IMR-90 (cell line): ENCODE results near the gene NFE2. TPM values are rescaled to one million over a fixed set of nuclear protein-coding genes. Genes with fewer than 3 reads are reported as not detected.
A peak's percentile ranks its signal among the peaks of the same experiment; 100 is the strongest.

Source experiments
- ATAC-seq: fragments of 200-7000 bp; cut with Tn5 transposase; 2 replicates; pipeline ENCODE4 v1.9.1; 2020; ENCODE audit warnings: low read depth, mild to moderate bottlenecking, moderate library complexity
- BruUV-seq: library from RNA; stranded (reverse); fragments of 400-500 nt; replicated peaks from 2 replicates; lab custom pipeline; 2021; lab: Mats Ljungman, UMichigan
- CTCF ChIA-PET: fragments of 300-600 bp; formaldehyde crosslinking; extraction: SDS; loops from one replicate; lab custom pipeline; 2021; ENCODE audit warnings: antibody characterized with exemption; lab: Yijun Ruan, JAX
- POLR2A ChIA-PET: fragments of 300-600 bp; sonication (Branson Sonifier 250); formaldehyde crosslinking; loops from one replicate; lab custom pipeline; 2022; ENCODE audit warnings: antibody characterized with exemption; ENCODE audit not compliant: unreplicated experiment; lab: Charles Lee
- DNase-seq: peaks from one replicate; pipeline ENCODE4 v3.0.0; 2013
- H2AFZ ChIP-seq: replicated peaks from 2 replicates; pipeline ENCODE3; 2013; ENCODE audit warnings: low read length, mild to moderate bottlenecking; ENCODE audit not compliant: poor library complexity
- H2AK5ac ChIP-seq: 2 replicates; pipeline ENCODE4 v1.6.1; 2013; ENCODE audit warnings: low read depth, low read length, inconsistent platforms
- H2AK9ac ChIP-seq: replicated peaks from 2 replicates; pipeline ENCODE3; 2013; ENCODE audit warnings: mild to moderate bottlenecking, low read depth, low read length, moderate library complexity; ENCODE audit not compliant: poor library complexity
- H2BK120ac ChIP-seq: 2 replicates; pipeline ENCODE4 v1.6.1; 2013; ENCODE audit warnings: low read depth, low read length, inconsistent platforms
- H2BK15ac ChIP-seq: 3 replicates; pipeline ENCODE4 v1.6.1; 2013; ENCODE audit warnings: low read depth, low read length, inconsistent platforms
- H2BK20ac ChIP-seq: 2 replicates; pipeline ENCODE4 v1.6.1; 2013; ENCODE audit warnings: low read depth, mild to moderate bottlenecking, inconsistent platforms, low read length, moderate library complexity
- H2BK5ac ChIP-seq: 2 replicates; pipeline ENCODE4 v1.6.1; 2013; ENCODE audit warnings: mild to moderate bottlenecking, low read depth, low read length, inconsistent platforms; ENCODE audit not compliant: poor library complexity, severe bottlenecking
- H3K14ac ChIP-seq: replicated peaks from 2 replicates; pipeline ENCODE4 v1.6.1; 2013; ENCODE audit warnings: low read depth, low read length, inconsistent platforms
- H3K18ac ChIP-seq: 2 replicates; pipeline ENCODE4 v1.6.1; 2013; ENCODE audit warnings: low read depth, low read length, control low read depth
- H3K23ac ChIP-seq: 2 replicates; pipeline ENCODE4 v1.6.1; 2013; ENCODE audit warnings: low read depth, low read length, inconsistent platforms
- H3K27ac ChIP-seq: 2 replicates; pipeline ENCODE4 v1.5.1; 2013; ENCODE audit warnings: mild to moderate bottlenecking, control low read depth, low read length; ENCODE audit not compliant: insufficient read depth
- H3K27me3 ChIP-seq: 2 replicates; pipeline ENCODE4 v1.6.1; 2013; ENCODE audit warnings: low read length; ENCODE audit not compliant: control insufficient read depth, insufficient read depth
- H3K36me3 ChIP-seq: 2 replicates; pipeline ENCODE4 v1.6.1; 2013; ENCODE audit warnings: low read length, mixed read lengths; ENCODE audit not compliant: control insufficient read depth, insufficient read depth
- H3K4ac ChIP-seq: 2 replicates; pipeline ENCODE4 v1.6.1; 2013; ENCODE audit warnings: low read depth, low read length, inconsistent platforms
- H3K4me1 ChIP-seq: 2 replicates; pipeline ENCODE4 v1.6.1; 2013; ENCODE audit warnings: low read length, mixed read lengths; ENCODE audit not compliant: control insufficient read depth, insufficient read depth
- H3K4me2 ChIP-seq: 2 replicates; pipeline ENCODE4 v1.6.1; 2013; ENCODE audit warnings: low read depth, mild to moderate bottlenecking, control low read depth, low read length, moderate library complexity
- H3K4me3 ChIP-seq: 2 replicates; pipeline ENCODE4 v1.5.1; 2013; ENCODE audit warnings: low read depth, mild to moderate bottlenecking, control low read depth, low read length, moderate library complexity; ENCODE audit not compliant: insufficient read depth
- H3K56ac ChIP-seq: 2 replicates; pipeline ENCODE4 v1.6.1; 2013; ENCODE audit warnings: low read length, inconsistent platforms; ENCODE audit not compliant: insufficient read depth; ENCODE audit errors: extremely low read depth
- H3K79me1 ChIP-seq, 2 experiments: 2 replicates each; pipeline ENCODE4 v1.6.1; 2013; ENCODE audit warnings: low read length in 2 of 2, inconsistent platforms in 1 of 2, low read depth in 1 of 2
- H3K9ac ChIP-seq: 2 replicates; pipeline ENCODE4 v1.6.1; 2013; ENCODE audit warnings: low read depth, low read length, control low read depth
- H3K9me1 ChIP-seq: 2 replicates; pipeline ENCODE4 v1.6.1; 2013; ENCODE audit warnings: low read length, inconsistent platforms; ENCODE audit not compliant: insufficient read depth
- H3K9me3 ChIP-seq: 2 replicates; pipeline ENCODE4 v1.6.1; 2013; ENCODE audit warnings: low read length; ENCODE audit not compliant: control insufficient read depth, insufficient read depth
- H4K20me1 ChIP-seq: 2 replicates; pipeline ENCODE4 v1.6.1; 2013; ENCODE audit warnings: low read length, inconsistent platforms; ENCODE audit not compliant: insufficient read depth
- H4K5ac ChIP-seq: 2 replicates; pipeline ENCODE4 v1.6.1; 2013; ENCODE audit warnings: mild to moderate bottlenecking, low read depth, low read length, control low read depth
- H4K8ac ChIP-seq, 2 experiments: 2 replicates each; pipeline ENCODE4 v1.6.1; 2013; ENCODE audit warnings: low read depth in 2 of 2, low read length in 2 of 2, control low read depth in 1 of 2, inconsistent platforms in 1 of 2
- H4K91ac ChIP-seq: 2 replicates; pipeline ENCODE4 v1.6.1; 2013; ENCODE audit warnings: low read depth, low read length, inconsistent platforms; ENCODE audit not compliant: insufficient read depth
- BHLHE40 ChIP-seq: fragments of 150-350 bp; IDR thresholded peaks from 2 replicates; pipeline ENCODE4 v1.6.1; 2016; ENCODE audit warnings: mild to moderate bottlenecking, low read depth, low read length
- CEBPB ChIP-seq: IDR thresholded peaks from 2 replicates; pipeline ENCODE4 v1.6.1; 2012; ENCODE audit warnings: low read depth, low read length, improper control_type of control experiment
- CHD1 ChIP-seq: IDR thresholded peaks from 2 replicates; pipeline ENCODE4 v1.6.1; 2012; ENCODE audit warnings: low read depth, low read length, improper control_type of control experiment
- FOS ChIP-seq: fragments of 150-350 bp; IDR thresholded peaks from 2 replicates; pipeline ENCODE4 v1.6.1; 2016; ENCODE audit warnings: low read depth, low read length
- MAFK ChIP-seq: IDR thresholded peaks from 2 replicates; pipeline ENCODE4 v1.6.1; 2012; ENCODE audit warnings: low read depth, low read length, improper control_type of control experiment
- MAZ ChIP-seq: IDR thresholded peaks from 2 replicates; pipeline ENCODE4 v1.6.1; 2012; ENCODE audit warnings: low read depth, mild to moderate bottlenecking, low read length, improper control_type of control experiment, moderate library complexity, borderline replicate concordance
- MXI1 ChIP-seq: IDR thresholded peaks from 2 replicates; pipeline ENCODE4 v1.6.1; 2012; ENCODE audit warnings: low read depth, mild to moderate bottlenecking, low read length, moderate library complexity, borderline replicate concordance
- NFE2L2 ChIP-seq: fragments of 150-350 bp; IDR thresholded peaks from 2 replicates; pipeline ENCODE4 v1.6.1; 2016; ENCODE audit warnings: low read depth, mild to moderate bottlenecking, low read length
- POLR2A ChIP-seq: IDR thresholded peaks from 2 replicates; pipeline ENCODE4 v1.6.1; 2012; ENCODE audit warnings: mild to moderate bottlenecking, low read depth, low read length
- RAD21 ChIP-seq: IDR thresholded peaks from 2 replicates; pipeline ENCODE4 v1.6.1; 2012; ENCODE audit warnings: low read length, improper control_type of control experiment
- RCOR1 ChIP-seq: IDR thresholded peaks from 2 replicates; pipeline ENCODE4 v1.6.1; 2012; ENCODE audit warnings: mild to moderate bottlenecking, low read length, improper control_type of control experiment; ENCODE audit not compliant: insufficient replicate concordance
- SMC3 ChIP-seq: fragments of 150-350 bp; IDR thresholded peaks from 2 replicates; pipeline ENCODE4 v1.6.1; 2016; ENCODE audit warnings: low read depth, mild to moderate bottlenecking, antibody characterized with exemption, low read length, moderate library complexity
- WGBS, 2 experiments: methylation state at CpG; one replicate each; pipeline versions ENCODE4 v1.1.5 to v1.1.7; 2013; ENCODE audit warnings: missing lambda C conversion rate in 2 of 2; ENCODE audit not compliant: insufficient read length in 1 of 2; ENCODE audit errors: extremely low coverage in 2 of 2; 5-methylcytosine and 5-hydroxymethylcytosine counted together
- dilution Hi-C: fragments of 300-500 bp; cut with HindIII; formaldehyde crosslinking; loops from one replicate; pipeline ENCODE4 v1.14.3; 2018; ENCODE audit warnings: low sequenced_read_pairs; ENCODE audit not compliant: unreplicated experiment
- in situ Hi-C: fragments of 300-500 bp; cut with MboI; formaldehyde crosslinking; loops from 3 replicates; pipeline ENCODE4 v1.14.3; 2019; ENCODE audit warnings: low sequenced_read_pairs, inconsistent platforms, mixed read lengths
- intact Hi-C: fragments of 100-400 bp; cut with micrococcal nuclease; formaldehyde crosslinking; loops from 2 replicates; pipeline ENCODE4 v1.10.0; 2022
- polyA plus RNA-seq, 3 experiments: library from polyadenylated mRNA; depleted of rRNA; stranded (reverse); fragments of >200 nt; gene quantifications; 2 replicates each; pipeline ENCODE4 v1.2.3, GENCODE V29; 2012; ENCODE audit warnings: low replicate concordance in 1 of 3
- total RNA-seq: library from RNA; depleted of rRNA; stranded (reverse); fragments of >200 nt; gene quantifications from 2 replicates; pipeline ENCODE4 v1.2.3, GENCODE V29; 2012
- TF ChIP-seq, protein P1 (sequence below): fragments of 150-350 bp; IDR thresholded peaks from 2 replicates; pipeline ENCODE4 v1.6.1; 2016; ENCODE audit warnings: low read depth, mild to moderate bottlenecking, low read length, moderate library complexity, borderline replicate concordance
- TF ChIP-seq, protein P2 (sequence below): conservative IDR thresholded peaks from 2 replicates; pipeline ENCODE4 v1.5.1; 2012; ENCODE audit warnings: mild to moderate bottlenecking, low read depth, low read length, improper control_type of control experiment

NFE2 gene
- total and polyA plus RNA-seq, 2 of the 4 experiments (the other 2 are of a cell fraction): 0.18 to 0.32 TPM

DNA sequence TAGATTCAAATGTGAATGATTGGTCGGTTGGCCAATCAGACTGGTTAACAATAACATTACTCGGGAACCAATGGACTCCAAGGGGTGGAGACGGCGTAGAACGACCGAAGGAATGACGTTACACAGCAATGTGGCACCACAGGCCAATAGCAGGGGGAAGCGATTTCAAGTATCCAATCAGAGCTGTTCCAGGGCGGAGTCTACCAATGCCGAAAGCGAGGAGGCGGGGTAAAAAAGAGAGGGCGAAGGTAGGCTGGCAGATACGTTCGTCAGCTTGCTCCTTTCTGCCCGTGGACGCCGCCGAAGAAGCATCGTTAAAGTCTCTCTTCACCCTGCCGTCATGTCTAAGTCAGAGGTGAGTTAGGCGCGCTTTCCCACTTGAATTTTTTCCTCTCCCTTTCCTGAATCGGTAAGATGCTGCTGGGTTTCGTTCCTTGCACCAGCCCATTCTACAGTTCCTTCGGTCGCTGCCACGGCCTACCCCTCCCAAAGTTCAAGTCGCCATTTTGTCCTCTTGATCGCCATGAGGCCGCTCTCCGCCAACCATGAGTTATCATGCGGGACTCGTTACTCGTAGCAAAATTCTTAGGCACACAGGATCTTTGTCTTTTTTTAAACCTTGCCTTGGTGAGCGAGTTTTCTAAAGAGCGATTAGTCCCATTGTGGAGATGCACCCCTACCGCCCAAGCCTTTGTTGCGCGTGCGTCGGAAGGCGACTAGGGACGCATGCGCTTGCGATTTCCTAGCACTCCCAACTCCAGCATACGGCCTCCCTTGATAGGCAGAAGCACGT lies 20.2 kb downstream of the NFE2 start, which contains the start of gene HNRNPA1:
TSS of gene HNRNPA1 (plus strand) at position 259 of the 793 bp plus-strand sequence. CDS start at position 341, 82 bp downstream.
- peak within 1 kb of the TSS; percentile 94 for H4K91ac ChIP-seq
- no peaks in the 10 kb centered on the region for H3K27me3 ChIP-seq
- H3K9me3 ChIP-seq: no peaks in the 10 kb centered on the region
- H3K18ac ChIP-seq: peak within 1 kb of the TSS; percentile 59
- no TSS peak for BruUV-seq
- H2BK15ac ChIP-seq: peak within 1 kb of the TSS; percentile 71; the same call in 1 of the 3 replicates
- peak within 1 kb of the TSS; percentile 99 for H3K23ac ChIP-seq
- intact Hi-C loops (loop anchor here (1.0 kb wide), 2 partner anchors 45 to 79 kb away; partner anchors contain the start of gene COPZ1), in situ Hi-C loops (no loop called here), dilution Hi-C loops (no loop called here)
- peak within 1 kb of the TSS; percentile 82 for H4K5ac ChIP-seq
- peaks cover under 1 to 34% of the 10 kb centered on the region in 2 experiments for H3K79me1 ChIP-seq
- H4K8ac ChIP-seq: peak within 1 kb of the TSS; percentile 93 to 96
- H3K9me1 ChIP-seq: no peaks in the 10 kb centered on the region
- peak within 1 kb of the TSS; percentile 98 for H3K14ac ChIP-seq
- peaks cover 3% of the 10 kb centered on the region for H3K4me1 ChIP-seq
- ChIA-PET POLR2A (interaction anchor here (0.6 to 1.0 kb wide), 4 partner anchors 18 to 1631 kb away, joined by 3 to 6 read pairs (median 4); no protein-coding TSS in a partner anchor), CTCF (interaction anchor here (1.0 to 1.4 kb wide), 2 partner anchors 28 to 64 kb away, joined by 3 to 5 read pairs; no protein-coding TSS in a partner anchor)
- peak within 1 kb of the TSS; percentile 88 for H2BK5ac ChIP-seq
- peak within 1 kb of the TSS; percentile 96 for H2AK5ac ChIP-seq
- peak within 1 kb of the TSS; percentile 82 for H3K27ac ChIP-seq
- 0% methylated on average over 28 of the region's 48 CpGs; no CpG with 5 or more reads in 1 of the 2 experiments for WGBS, 2 experiments
- H2BK120ac ChIP-seq: peak within 1 kb of the TSS; percentile 75
- peak within 1 kb of the TSS; percentile 70; the same call in 1 of the 2 replicates for H2BK20ac ChIP-seq
- peak within 1 kb of the TSS; percentile 63 for H3K4me3 ChIP-seq
- H3K4me2 ChIP-seq: peak within 1 kb of the TSS; percentile 86
- peak within 1 kb of the TSS; percentile 94 for H2AFZ ChIP-seq
- DNase-seq: peak; percentile 100
- peaks cover 27% of the 10 kb centered on the region for H3K36me3 ChIP-seq
- H4K20me1 ChIP-seq: peaks cover 54% of the 10 kb centered on the region
- peak; percentile 88 for ATAC-seq
- peak within 1 kb of the TSS; percentile 99 for H2AK9ac ChIP-seq
- peak within 1 kb of the TSS; percentile 96 for H3K4ac ChIP-seq
- H3K9ac ChIP-seq: peak within 1 kb of the TSS; percentile 93
- peak within 1 kb of the TSS; percentile 97 for H3K56ac ChIP-seq
- TF ChIP-seq MAFK (no peak), POLR2A (peak; percentile 99), MAZ (no peak), CEBPB (0 out of 2 replicates have a peak, but pooled peaks have one; percentile 33), MXI1 (peak; percentile 83), FOS (peak; percentile 87), RCOR1 (no peak), BHLHE40 (no peak), SMC3 (no peak), RAD21 (0 out of 2 replicates have a peak, but pooled peaks have one; percentile 11), NFE2L2 (no peak), CHD1 (0 out of 2 replicates have a peak, but pooled peaks have one; percentile 78)
- TF ChIP-seq, protein P1, sequence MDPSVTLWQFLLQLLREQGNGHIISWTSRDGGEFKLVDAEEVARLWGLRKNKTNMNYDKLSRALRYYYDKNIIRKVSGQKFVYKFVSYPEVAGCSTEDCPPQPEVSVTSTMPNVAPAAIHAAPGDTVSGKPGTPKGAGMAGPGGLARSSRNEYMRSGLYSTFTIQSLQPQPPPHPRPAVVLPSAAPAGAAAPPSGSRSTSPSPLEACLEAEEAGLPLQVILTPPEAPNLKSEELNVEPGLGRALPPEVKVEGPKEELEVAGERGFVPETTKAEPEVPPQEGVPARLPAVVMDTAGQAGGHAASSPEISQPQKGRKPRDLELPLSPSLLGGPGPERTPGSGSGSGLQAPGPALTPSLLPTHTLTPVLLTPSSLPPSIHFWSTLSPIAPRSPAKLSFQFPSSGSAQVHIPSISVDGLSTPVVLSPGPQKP: no peak
- TF ChIP-seq, protein P2, sequence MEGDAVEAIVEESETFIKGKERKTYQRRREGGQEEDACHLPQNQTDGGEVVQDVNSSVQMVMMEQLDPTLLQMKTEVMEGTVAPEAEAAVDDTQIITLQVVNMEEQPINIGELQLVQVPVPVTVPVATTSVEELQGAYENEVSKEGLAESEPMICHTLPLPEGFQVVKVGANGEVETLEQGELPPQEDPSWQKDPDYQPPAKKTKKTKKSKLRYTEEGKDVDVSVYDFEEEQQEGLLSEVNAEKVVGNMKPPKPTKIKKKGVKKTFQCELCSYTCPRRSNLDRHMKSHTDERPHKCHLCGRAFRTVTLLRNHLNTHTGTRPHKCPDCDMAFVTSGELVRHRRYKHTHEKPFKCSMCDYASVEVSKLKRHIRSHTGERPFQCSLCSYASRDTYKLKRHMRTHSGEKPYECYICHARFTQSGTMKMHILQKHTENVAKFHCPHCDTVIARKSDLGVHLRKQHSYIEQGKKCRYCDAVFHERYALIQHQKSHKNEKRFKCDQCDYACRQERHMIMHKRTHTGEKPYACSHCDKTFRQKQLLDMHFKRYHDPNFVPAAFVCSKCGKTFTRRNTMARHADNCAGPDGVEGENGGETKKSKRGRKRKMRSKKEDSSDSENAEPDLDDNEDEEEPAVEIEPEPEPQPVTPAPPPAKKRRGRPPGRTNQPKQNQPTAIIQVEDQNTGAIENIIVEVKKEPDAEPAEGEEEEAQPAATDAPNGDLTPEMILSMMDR: no peak
